Testis (tissue), 3 donors: Measurements from ENCODE around the gene IFNGR2. TPM values are rescaled to one million over a fixed set of nuclear protein-coding genes. Genes with fewer than 3 reads are reported as not detected.
A peak's percentile ranks its signal among the peaks of the same experiment; 100 is the strongest.
"Not testable (repeated sequence)": the region's sequence is repeated elsewhere in the genome, so short reads cannot be mapped to it uniquely, and the experiment has no call there.

ENCODE experiments used
- DNase-seq: peaks from one replicate; pipeline ENCODE4 v3.0.0-alpha.2; 2019
- H3K27ac ChIP-seq, 2 donors: fragments of 200-600 bp; sonication (generic); one replicate each; pipeline ENCODE4 v1.5.1; 2019
- H3K27me3 ChIP-seq: fragments of 200-600 bp; sonication (generic); one replicate; pipeline ENCODE4 v1.5.1; 2019
- H3K36me3 ChIP-seq: fragments of 200-600 bp; sonication (generic); one replicate; pipeline ENCODE4 v1.5.1; 2017; ENCODE audit warnings: low read depth; ENCODE audit errors: missing control alignments
- H3K4me1 ChIP-seq: fragments of 200-600 bp; sonication (generic); one replicate; pipeline ENCODE4 v1.5.1; 2019
- H3K4me3 ChIP-seq, 2 donors: fragments of 200-600 bp; sonication (generic); one replicate each; pipeline ENCODE4 v1.5.1; 2017 to 2019
- H3K9me3 ChIP-seq: fragments of 200-600 bp; sonication (generic); one replicate; pipeline ENCODE4 v1.5.1; 2017
- POLR2A ChIP-seq: fragments of 450-650 bp; IDR thresholded peaks from one replicate; pipeline ENCODE4 v1.6.1; 2017; ENCODE audit warnings: antibody characterized with exemption, mild to moderate bottlenecking, moderate library complexity
- WGBS, 2 donors: methylation state at CpG; one replicate each; pipeline ENCODE4 v1.1.5; 2018; 5-methylcytosine and 5-hydroxymethylcytosine counted together
- intact Hi-C: fragments of 100-400 bp; cut with DNase I; formaldehyde crosslinking; loops from one replicate; pipeline ENCODE4 v1.15.1; 2023; ENCODE audit warnings: low total_unique reads
- polyA plus RNA-seq: library from polyadenylated mRNA; stranded (reverse); fragments of 350-450 nt; fragmentation: Illumina TruSeq; extraction: RNeasy Lipid Tissue Mini Kit (QIAGEN cat#74804); gene quantifications from one replicate; pipeline ENCODE4 v1.2.3, GENCODE V29; 2014; ENCODE audit warnings: low read depth, low replicate concordance; ENCODE audit not compliant: insufficient read depth
- total RNA-seq, 2 donors: library from RNA; depleted of rRNA; stranded (reverse); fragments of >200 nt; gene quantifications; one replicate each; pipeline ENCODE4 v1.2.3, GENCODE V29; 2016
- TF ChIP-seq, protein P1 (sequence below), 3 experiments: fragments of 450-650 bp in 2 of 3; fragments of 200-600 bp in 1 of 3; sonication (generic) in 1 of 3; IDR thresholded peaks; one replicate each; pipeline ENCODE4 v1.5.1; 2016 to 2019; ENCODE audit warnings: antibody characterized with exemption in 3 of 3, mild to moderate bottlenecking in 2 of 3, moderate library complexity in 1 of 3

The IFNGR2 gene
- total and polyA plus RNA-seq, 3 donors from 2014 or later, result 87.6 to 108 (median 91.9) TPM

DNA sequence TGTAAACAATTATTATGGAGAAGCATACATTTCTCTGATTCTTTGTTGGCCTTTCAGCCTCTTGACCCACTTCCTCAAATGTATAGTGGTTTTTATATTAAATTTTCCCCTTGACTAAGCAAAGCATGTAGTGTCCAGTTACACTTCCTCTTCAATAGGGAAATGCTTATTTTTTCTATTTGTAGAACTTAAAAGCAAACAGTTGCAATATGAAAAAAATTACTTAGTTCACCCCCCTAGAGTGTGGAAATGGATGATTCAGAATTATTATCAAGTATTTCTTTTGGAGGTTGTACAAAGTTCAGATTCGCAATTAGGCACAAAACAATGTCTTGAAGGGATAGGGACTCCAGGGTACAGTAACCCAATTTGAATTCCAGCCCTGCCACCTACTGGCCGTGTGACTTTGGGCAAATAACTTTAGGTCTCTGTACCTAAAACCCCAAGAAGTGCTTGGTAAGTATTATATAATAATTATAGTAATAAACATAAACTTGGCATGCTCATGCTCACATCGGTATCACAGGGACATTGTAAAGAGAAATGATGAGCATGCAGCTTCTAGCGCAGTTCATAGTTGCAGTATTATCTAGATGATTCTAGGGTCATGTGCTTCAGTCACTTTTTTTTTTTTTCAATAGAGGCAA is 28.6 kb upstream of the IFNGR2 start:
- TF ChIP-seq, protein P1, sequence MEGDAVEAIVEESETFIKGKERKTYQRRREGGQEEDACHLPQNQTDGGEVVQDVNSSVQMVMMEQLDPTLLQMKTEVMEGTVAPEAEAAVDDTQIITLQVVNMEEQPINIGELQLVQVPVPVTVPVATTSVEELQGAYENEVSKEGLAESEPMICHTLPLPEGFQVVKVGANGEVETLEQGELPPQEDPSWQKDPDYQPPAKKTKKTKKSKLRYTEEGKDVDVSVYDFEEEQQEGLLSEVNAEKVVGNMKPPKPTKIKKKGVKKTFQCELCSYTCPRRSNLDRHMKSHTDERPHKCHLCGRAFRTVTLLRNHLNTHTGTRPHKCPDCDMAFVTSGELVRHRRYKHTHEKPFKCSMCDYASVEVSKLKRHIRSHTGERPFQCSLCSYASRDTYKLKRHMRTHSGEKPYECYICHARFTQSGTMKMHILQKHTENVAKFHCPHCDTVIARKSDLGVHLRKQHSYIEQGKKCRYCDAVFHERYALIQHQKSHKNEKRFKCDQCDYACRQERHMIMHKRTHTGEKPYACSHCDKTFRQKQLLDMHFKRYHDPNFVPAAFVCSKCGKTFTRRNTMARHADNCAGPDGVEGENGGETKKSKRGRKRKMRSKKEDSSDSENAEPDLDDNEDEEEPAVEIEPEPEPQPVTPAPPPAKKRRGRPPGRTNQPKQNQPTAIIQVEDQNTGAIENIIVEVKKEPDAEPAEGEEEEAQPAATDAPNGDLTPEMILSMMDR (IDR thresholded peaks at IDR 0.05), result peak; percentile 38 to 56 (median 48)
- TF ChIP-seq POLR2A, result no peak
- intact Hi-C loops, result no loop called here
- Histone ChIP-seq H3K36me3 (no peaks in the 10 kb centered on the region), H3K4me3 (no peak overlapping the region), H3K27ac (no peak overlapping the region), H3K9me3 (no peaks in the 10 kb centered on the region), H3K4me1 (no peaks in the 10 kb centered on the region), H3K27me3 (no peaks in the 10 kb centered on the region)
- WGBS, 2 donors, result 37 to 45% methylated on average over 4 of the region's 4 CpGs
- DNase-seq, result peak; percentile 73

DNA sequence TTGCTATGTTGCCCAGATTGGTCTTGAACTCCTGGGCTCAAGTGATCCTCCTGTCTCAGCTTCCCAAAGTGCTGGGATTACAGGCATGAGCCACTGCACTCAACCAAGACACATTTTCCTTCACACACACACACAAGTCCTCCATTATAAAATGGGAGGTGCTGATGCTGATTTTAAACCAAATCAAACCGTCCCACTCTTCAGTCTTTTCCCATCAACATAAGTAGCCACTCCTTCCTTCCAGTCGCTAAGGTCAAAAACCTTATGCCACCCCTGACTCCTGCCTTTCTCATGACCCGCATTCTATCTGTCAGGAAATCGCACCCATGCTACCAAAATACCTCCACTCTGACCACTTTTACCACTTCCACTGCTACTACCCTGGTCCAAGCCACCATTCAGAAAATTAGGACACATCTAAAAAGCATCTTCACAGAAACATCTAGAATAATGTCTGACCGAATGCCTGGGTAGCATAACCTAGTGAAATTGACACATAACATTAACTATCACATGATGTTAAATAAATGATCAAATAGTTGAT is 28.0 kb upstream of the IFNGR2 start:
- intact Hi-C loops, result no loop called here
- DNase-seq, result no peak
- Histone ChIP-seq H3K4me3 (no peak overlapping the region), H3K36me3 (no peaks in the 10 kb centered on the region), H3K4me1 (peaks cover 3% of the 10 kb centered on the region), H3K27ac (no peak overlapping the region), H3K9me3 (no peaks in the 10 kb centered on the region), H3K27me3 (no peaks in the 10 kb centered on the region)
- WGBS, 2 donors, result 76 to 82% methylated on average over 5 of the region's 5 CpGs
- TF ChIP-seq, protein P1 (IDR thresholded peaks at IDR 0.05), result no peak
- no peak for TF ChIP-seq POLR2A

DNA sequence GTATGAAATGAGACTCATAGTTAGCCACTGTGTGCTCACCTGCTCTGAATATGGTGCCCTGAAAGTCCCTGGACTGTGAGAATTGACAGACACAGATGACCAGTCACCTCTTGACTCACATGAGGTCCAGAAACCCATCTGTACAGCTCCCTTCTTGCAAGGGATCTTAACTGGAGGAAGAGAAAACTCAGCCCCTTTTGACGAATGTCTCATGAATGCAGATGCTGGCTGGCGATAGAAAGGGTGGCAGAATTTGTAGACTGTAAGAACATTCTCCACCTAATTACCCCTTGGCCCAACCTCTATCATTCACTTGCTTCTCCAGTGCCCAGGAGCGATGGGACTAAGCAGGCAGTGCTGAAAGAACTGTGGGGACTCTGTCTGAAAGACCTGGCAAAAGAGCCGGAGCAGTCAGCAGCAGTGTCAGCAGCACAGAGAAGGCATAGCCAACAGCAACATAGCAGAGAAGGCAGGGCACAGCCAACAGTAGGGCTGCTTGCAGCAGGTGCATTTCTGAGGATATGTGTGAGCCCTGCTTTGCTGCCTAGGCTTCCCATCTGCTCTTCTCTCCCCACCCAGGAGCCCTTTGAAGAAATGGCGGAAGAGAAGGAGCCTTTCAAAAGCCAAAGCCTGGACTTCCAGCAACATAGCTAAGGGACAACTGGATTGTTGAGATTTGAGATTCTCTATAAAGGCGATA is 25.8 kb upstream of the IFNGR2 start:
- H3K36me3 ChIP-seq, result no peaks in the 10 kb centered on the region
- no peak for TF ChIP-seq POLR2A
- TF ChIP-seq, protein P1 (IDR thresholded peaks at IDR 0.05), result no peak
- no peaks in the 10 kb centered on the region for H3K27me3 ChIP-seq
- H3K4me3 ChIP-seq, result no peak overlapping the region
- H3K9me3 ChIP-seq, result no peaks in the 10 kb centered on the region
- intact Hi-C loops, result no loop called here
- DNase-seq, result no peak
- H3K27ac ChIP-seq, result no peak overlapping the region
- peaks cover 11% of the 10 kb centered on the region for H3K4me1 ChIP-seq
- WGBS, 2 donors, result 82 to 92% methylated on average over 6 of the region's 6 CpGs

GRCh38 chr21:33378081-33378480 is 25.1 kb upstream of the IFNGR2 start:
- intact Hi-C loops, result no loop called here
- Histone ChIP-seq H3K4me1 (peaks cover 11% of the 10 kb centered on the region), H3K9me3 (no peaks in the 10 kb centered on the region), H3K27ac (no peak overlapping the region), H3K36me3 (no peaks in the 10 kb centered on the region), H3K4me3 (no peak overlapping the region), H3K27me3 (no peaks in the 10 kb centered on the region)
- 88 to 91% methylated on average over 8 to 9 of the region's 9 CpGs for WGBS, 2 donors
- TF ChIP-seq POLR2A, result no peak
- DNase-seq, result no peak

DNA sequence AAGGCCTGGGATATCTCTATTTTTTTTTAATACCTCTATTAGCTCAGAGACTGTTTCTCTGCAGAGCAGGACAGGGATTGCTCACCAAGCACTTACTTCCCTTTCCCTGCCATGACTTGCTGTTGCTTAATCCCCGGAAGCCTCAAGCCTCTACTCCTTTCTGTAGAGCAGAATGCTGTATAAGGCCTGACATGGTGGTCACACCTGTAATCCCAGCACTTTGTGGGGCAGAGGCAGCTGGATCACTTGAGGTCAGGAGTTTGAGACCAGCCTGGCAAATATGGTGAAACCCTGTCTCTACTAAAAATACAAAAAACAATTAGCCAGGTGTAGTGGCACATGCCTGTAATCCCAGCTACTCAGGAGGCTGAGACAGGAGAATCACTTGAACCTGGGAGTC is 23.3 kb upstream of the IFNGR2 start:
- Histone ChIP-seq H3K4me1 (peaks cover 11% of the 10 kb centered on the region), H3K27ac (peak overlapping the region in 1 of 2 donors; percentile 35)
- intact Hi-C loops, DNase-seq, H3K9me3 ChIP-seq, H3K4me3 ChIP-seq, H3K36me3 ChIP-seq, H3K27me3 ChIP-seq: not testable (repeated sequence)
- WGBS, 2 donors, result 86 to 94% methylated on average over 1 of the region's 1 CpG
